Measurements from ENCODE around the gene KCND3.

DNA sequence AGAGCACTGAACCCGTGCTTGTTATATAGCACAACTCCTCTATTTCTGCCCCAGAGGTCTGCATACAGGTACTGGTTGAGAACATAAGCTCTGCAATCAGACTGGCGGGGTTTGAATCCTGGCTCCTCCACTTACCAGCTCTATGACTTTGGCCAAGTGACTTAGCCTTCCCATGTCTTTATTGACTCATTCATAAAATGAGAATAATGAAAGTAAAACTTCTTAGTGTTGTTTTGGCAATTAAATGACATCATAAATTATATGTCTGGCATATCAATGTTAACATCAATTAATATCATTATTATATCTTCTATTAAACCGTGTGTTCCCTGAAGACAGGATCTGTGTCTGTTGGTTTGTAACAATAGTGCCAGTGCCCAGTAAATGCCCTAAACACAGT lies 254.6 kb downstream of the KCND3 start:
- TF ChIP-seq, protein P1, sequence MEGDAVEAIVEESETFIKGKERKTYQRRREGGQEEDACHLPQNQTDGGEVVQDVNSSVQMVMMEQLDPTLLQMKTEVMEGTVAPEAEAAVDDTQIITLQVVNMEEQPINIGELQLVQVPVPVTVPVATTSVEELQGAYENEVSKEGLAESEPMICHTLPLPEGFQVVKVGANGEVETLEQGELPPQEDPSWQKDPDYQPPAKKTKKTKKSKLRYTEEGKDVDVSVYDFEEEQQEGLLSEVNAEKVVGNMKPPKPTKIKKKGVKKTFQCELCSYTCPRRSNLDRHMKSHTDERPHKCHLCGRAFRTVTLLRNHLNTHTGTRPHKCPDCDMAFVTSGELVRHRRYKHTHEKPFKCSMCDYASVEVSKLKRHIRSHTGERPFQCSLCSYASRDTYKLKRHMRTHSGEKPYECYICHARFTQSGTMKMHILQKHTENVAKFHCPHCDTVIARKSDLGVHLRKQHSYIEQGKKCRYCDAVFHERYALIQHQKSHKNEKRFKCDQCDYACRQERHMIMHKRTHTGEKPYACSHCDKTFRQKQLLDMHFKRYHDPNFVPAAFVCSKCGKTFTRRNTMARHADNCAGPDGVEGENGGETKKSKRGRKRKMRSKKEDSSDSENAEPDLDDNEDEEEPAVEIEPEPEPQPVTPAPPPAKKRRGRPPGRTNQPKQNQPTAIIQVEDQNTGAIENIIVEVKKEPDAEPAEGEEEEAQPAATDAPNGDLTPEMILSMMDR (conservative IDR thresholded peaks at IDR 0.05; ENCODE audit: low read depth in 2 of 2): no peak
- TF ChIP-seq STAT1 (IDR thresholded peaks at IDR 0.05; ENCODE audit: unreplicated experiment): no peak
- no peak for TF ChIP-seq POLR2AphosphoS5 (IDR thresholded peaks at IDR 0.05; ENCODE audit: low read depth)
